HL-60 (cell line): Measurements from ENCODE around the gene CFAP251.

Experiments
- CTCF ChIP-seq: IDR thresholded peaks from one replicate; pipeline ENCODE4 v1.5.1; 2011; ENCODE audit warnings: low read length, control low read depth, inconsistent platforms; ENCODE audit not compliant: insufficient read depth
- GABPA ChIP-seq: IDR thresholded peaks from 2 replicates; pipeline ENCODE4 v1.6.1; 2012; ENCODE audit warnings: low read depth
- POLR2AphosphoS5 ChIP-seq: IDR thresholded peaks from 2 replicates; pipeline ENCODE4 v1.6.1; 2012; ENCODE audit warnings: low read depth
- TF ChIP-seq, protein P1 (sequence below): IDR thresholded peaks from 2 replicates; pipeline ENCODE4 v1.6.1; 2012; ENCODE audit warnings: low read depth; ENCODE audit not compliant: insufficient replicate concordance

DNA sequence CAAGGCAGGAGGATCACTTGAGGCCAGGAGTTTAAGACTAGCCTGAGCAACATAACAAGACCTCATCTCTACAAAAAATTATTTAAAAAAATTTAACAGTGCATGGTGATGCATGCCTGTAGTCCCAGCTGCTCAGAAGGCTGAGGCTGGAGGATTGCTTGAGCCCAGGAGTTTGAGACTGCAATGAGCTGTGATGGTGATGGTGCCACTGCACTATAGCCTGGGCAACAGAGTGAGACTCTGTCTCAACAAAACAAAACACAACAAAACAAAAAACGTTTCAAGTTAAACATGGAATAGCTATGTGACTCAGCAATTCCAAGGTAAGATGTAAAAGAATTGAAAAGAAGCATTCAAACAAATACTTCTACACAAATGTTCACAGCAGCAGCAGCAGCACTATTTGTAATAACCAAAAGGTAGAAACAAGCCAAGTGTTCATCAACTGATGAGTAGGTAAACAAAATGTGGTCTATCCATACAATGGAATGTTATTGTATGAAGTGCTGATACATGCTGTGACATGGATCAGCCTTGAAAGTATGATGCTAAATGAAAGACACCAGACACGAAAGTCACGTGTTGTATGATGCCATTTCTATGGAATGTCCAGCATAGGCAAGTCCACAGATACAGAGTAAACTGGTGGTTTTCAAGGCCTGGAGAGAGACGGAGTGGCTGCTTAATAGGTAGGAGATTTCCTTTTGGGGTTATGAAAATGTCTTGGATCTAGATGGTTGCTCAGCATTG, 31.4 kb downstream of the CFAP251 start:
- TF ChIP-seq, protein P1, sequence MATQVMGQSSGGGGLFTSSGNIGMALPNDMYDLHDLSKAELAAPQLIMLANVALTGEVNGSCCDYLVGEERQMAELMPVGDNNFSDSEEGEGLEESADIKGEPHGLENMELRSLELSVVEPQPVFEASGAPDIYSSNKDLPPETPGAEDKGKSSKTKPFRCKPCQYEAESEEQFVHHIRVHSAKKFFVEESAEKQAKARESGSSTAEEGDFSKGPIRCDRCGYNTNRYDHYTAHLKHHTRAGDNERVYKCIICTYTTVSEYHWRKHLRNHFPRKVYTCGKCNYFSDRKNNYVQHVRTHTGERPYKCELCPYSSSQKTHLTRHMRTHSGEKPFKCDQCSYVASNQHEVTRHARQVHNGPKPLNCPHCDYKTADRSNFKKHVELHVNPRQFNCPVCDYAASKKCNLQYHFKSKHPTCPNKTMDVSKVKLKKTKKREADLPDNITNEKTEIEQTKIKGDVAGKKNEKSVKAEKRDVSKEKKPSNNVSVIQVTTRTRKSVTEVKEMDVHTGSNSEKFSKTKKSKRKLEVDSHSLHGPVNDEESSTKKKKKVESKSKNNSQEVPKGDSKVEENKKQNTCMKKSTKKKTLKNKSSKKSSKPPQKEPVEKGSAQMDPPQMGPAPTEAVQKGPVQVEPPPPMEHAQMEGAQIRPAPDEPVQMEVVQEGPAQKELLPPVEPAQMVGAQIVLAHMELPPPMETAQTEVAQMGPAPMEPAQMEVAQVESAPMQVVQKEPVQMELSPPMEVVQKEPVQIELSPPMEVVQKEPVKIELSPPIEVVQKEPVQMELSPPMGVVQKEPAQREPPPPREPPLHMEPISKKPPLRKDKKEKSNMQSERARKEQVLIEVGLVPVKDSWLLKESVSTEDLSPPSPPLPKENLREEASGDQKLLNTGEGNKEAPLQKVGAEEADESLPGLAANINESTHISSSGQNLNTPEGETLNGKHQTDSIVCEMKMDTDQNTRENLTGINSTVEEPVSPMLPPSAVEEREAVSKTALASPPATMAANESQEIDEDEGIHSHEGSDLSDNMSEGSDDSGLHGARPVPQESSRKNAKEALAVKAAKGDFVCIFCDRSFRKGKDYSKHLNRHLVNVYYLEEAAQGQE, result no peak
- TF ChIP-seq CTCF, result no peak
- no peak for TF ChIP-seq POLR2AphosphoS5
- no peak for TF ChIP-seq GABPA
